Endothelial cell of umbilical vein (primary cell): ENCODE results near the gene UBE3D. TPM values are rescaled to one million over a fixed set of nuclear protein-coding genes. Genes with fewer than 3 reads are reported as not detected.

Source experiments
- BruUV-seq: library from RNA; stranded (reverse); fragments of 400-500 nt; replicated peaks from 2 replicates; lab custom pipeline; 2021; lab: Mats Ljungman, UMichigan
- CTCF ChIA-PET: fragments of 300-600, 350-600 bp; sonication (Branson Sonifier 250); formaldehyde crosslinking; loops from one replicate; lab custom pipeline; 2021; ENCODE audit warnings: antibody characterized with exemption, inconsistent platforms; lab: Charles Lee
- POLR2A ChIA-PET: fragments of 300-600, 350-600 bp; sonication (Branson Sonifier 250); formaldehyde crosslinking; loops from one replicate; lab custom pipeline; 2021; ENCODE audit warnings: antibody characterized with exemption, inconsistent platforms; lab: Charles Lee
- DNase-seq: peaks from one replicate; pipeline ENCODE4 v3.0.0-alpha.2; 2011; ENCODE audit warnings: low read depth, low spot score
- FAIRE-seq: peaks from 2 replicates; lab custom pipeline; 2011; peaks lifted over from hg19 to GRCh38; lab: Jason Lieb, UNC
- H2AFZ ChIP-seq: 2 replicates; pipeline ENCODE4 v1.6.0; 2012; ENCODE audit warnings: low read depth, low read length, control low read depth, inconsistent platforms
- H3K27ac ChIP-seq: 2 replicates; pipeline ENCODE4 v1.5.1; 2011; ENCODE audit warnings: low read depth, mild to moderate bottlenecking, control low read depth, low read length, moderate library complexity; ENCODE audit not compliant: insufficient read depth
- H3K27me3 ChIP-seq, 2 experiments: 2 replicates each; pipeline versions ENCODE4 v1.6.0 to v1.6.1; 2011; ENCODE audit warnings: low read length in 2 of 2, mixed read lengths in 1 of 2; ENCODE audit not compliant: control insufficient read depth in 2 of 2, insufficient read depth in 2 of 2
- H3K36me3 ChIP-seq, 2 experiments: 2 replicates in 1 of 2; 3 replicates in 1 of 2; pipeline ENCODE4 v1.5.1; 2011; ENCODE audit warnings: low read length in 2 of 2, mild to moderate bottlenecking in 1 of 2, moderate library complexity in 1 of 2; ENCODE audit not compliant: control insufficient read depth in 2 of 2, insufficient read depth in 2 of 2; ENCODE audit errors: extremely low read depth in 1 of 2
- H3K4me1 ChIP-seq: 3 replicates; pipeline ENCODE4 v1.5.1; 2011; ENCODE audit warnings: mild to moderate bottlenecking, low read length; ENCODE audit not compliant: control insufficient read depth, insufficient read depth; ENCODE audit errors: extremely low read depth
- H3K4me2 ChIP-seq: 2 replicates; pipeline ENCODE4 v1.6.1; 2011; ENCODE audit warnings: low read length, control low read depth, mixed read lengths; ENCODE audit not compliant: insufficient read depth
- H3K4me3 ChIP-seq, 3 experiments: fragments of 200-600 bp in 1 of 3; sonication (generic), shearing (Covaris generic) in 1 of 3; replicated peaks in 1 of 3; 2 replicates each; pipeline ENCODE4 v1.5.1; 2011 to 2016; ENCODE audit warnings: control low read depth in 3 of 3, low read length in 3 of 3, mild to moderate bottlenecking in 2 of 3, inconsistent platforms in 1 of 3, low read depth in 1 of 3, moderate library complexity in 1 of 3; ENCODE audit not compliant: insufficient read depth in 1 of 3
- H3K79me2 ChIP-seq: 2 replicates; pipeline ENCODE4 v1.6.0; 2012; ENCODE audit warnings: low read length, inconsistent platforms; ENCODE audit not compliant: control insufficient read depth, insufficient read depth
- H3K9ac ChIP-seq: replicated peaks from 2 replicates; pipeline ENCODE3; 2011; ENCODE audit warnings: low read length, control low read depth; ENCODE audit not compliant: insufficient read depth; ENCODE audit errors: extremely low read depth
- H3K9me1 ChIP-seq: replicated peaks from 3 replicates; pipeline ENCODE4 v1.6.0; 2011; ENCODE audit warnings: mild to moderate bottlenecking, low read length; ENCODE audit not compliant: control insufficient read depth, insufficient read depth; ENCODE audit errors: extremely low read depth
- H3K9me3 ChIP-seq: replicated peaks from 2 replicates; pipeline ENCODE4 v1.5.1; 2012; ENCODE audit warnings: low read length, inconsistent platforms; ENCODE audit not compliant: control insufficient read depth, insufficient read depth
- H4K20me1 ChIP-seq: replicated peaks from 2 replicates; pipeline ENCODE3; 2011; ENCODE audit warnings: mild to moderate bottlenecking, low read length; ENCODE audit not compliant: control insufficient read depth, insufficient read depth; ENCODE audit errors: extremely low read depth
- CTCF ChIP-seq, 2 donors: IDR thresholded peaks; 1 replicate in 1 of 2; 2 replicates in 1 of 2; pipeline ENCODE4 v1.5.1; 2011; ENCODE audit warnings: low read length in 2 of 2, mild to moderate bottlenecking in 2 of 2, moderate library complexity in 2 of 2, control low read depth in 1 of 2, inconsistent platforms in 1 of 2, low read depth in 1 of 2; ENCODE audit not compliant: insufficient read depth in 1 of 2; ENCODE audit errors: extremely low read depth in 1 of 2
- EZH2 ChIP-seq: IDR thresholded peaks from 2 replicates; pipeline ENCODE4 v1.6.1; 2012; ENCODE audit warnings: borderline replicate concordance, low read depth, mild to moderate bottlenecking, moderate library complexity, low read length, inconsistent platforms; ENCODE audit not compliant: severe bottlenecking
- FOS ChIP-seq: IDR thresholded peaks from 2 replicates; pipeline ENCODE4 v1.6.1; 2011; ENCODE audit warnings: mild to moderate bottlenecking, low read length, moderate library complexity, borderline replicate concordance; ENCODE audit not compliant: insufficient read depth
- GATA2 ChIP-seq: IDR thresholded peaks from 2 replicates; pipeline ENCODE4 v1.7.0; 2011; ENCODE audit warnings: low read depth, mild to moderate bottlenecking, moderate library complexity, mixed read lengths, low read length; ENCODE audit not compliant: insufficient read length, insufficient read depth
- JUN ChIP-seq: IDR thresholded peaks from 2 replicates; pipeline ENCODE4 v1.6.1; 2011; ENCODE audit warnings: borderline replicate concordance, low read depth; ENCODE audit not compliant: insufficient read length, insufficient read depth
- MAX ChIP-seq: IDR thresholded peaks from 2 replicates; pipeline ENCODE4 v1.6.1; 2011; ENCODE audit not compliant: insufficient read depth, insufficient read length
- MYC ChIP-seq: IDR thresholded peaks from one replicate; pipeline ENCODE4 v1.6.1; 2011; ENCODE audit warnings: mild to moderate bottlenecking, low read depth, low read length
- POLR2A ChIP-seq: IDR thresholded peaks from 2 replicates; pipeline ENCODE4 v1.6.1; 2012; ENCODE audit warnings: low read depth, mild to moderate bottlenecking, control low read depth, low read length
- POLR2AphosphoS5 ChIP-seq: IDR thresholded peaks from 2 replicates; pipeline ENCODE4 v1.6.1; 2012; ENCODE audit warnings: low read depth, mild to moderate bottlenecking, control low read depth, low read length, moderate library complexity; ENCODE audit not compliant: insufficient read depth
- dilution Hi-C: fragments of 300-500 bp; cut with MboI; formaldehyde crosslinking; loops from one replicate; pipeline ENCODE4 v1.15.0; 2019; ENCODE audit warnings: low sequenced_read_pairs; ENCODE audit not compliant: extremely low pct_ligation_motif_present
- intact Hi-C: fragments of 100-400 bp; cut with micrococcal nuclease; formaldehyde crosslinking; loops from one replicate; pipeline ENCODE4 v1.10.0; 2022
- polyA plus RNA-seq, 4 experiments: library from polyadenylated mRNA; depleted of rRNA in 3 of 4; stranded (reverse) in 3 of 4; unstranded in 1 of 4; fragments of >200 nt; gene quantifications; 2 replicates each; pipeline versions ENCODE4 v1.2.1 to v1.2.3, GENCODE V29; 2011 to 2012; ENCODE audit warnings: missing spikeins in 1 of 4
- total RNA-seq: library from RNA; stranded (reverse); gene quantifications from 2 replicates; pipeline ENCODE4 v1.2.3, GENCODE V29; 2021

UBE3D gene
- total and polyA plus RNA-seq, 2 donors (not counting 3 experiments of a cell fraction or from before 2014, with no cell fraction given): 1.9 to 6.2 TPM

GRCh38 chr6:83073615-83074014 is 8.0 kb upstream of the UBE3D start:
- H3K36me3 ChIP-seq: no peaks in the 10 kb centered on the region
- no peak for DNase-seq
- H3K9me3 ChIP-seq: no peaks in the 10 kb centered on the region
- H3K79me2 ChIP-seq: peaks cover 3% of the 10 kb centered on the region
- ChIA-PET POLR2A (interaction anchor here (0.6 kb wide), 1 partner anchor 364 kb away, joined by 3 read pairs; no protein-coding TSS in a partner anchor), CTCF (interaction anchor here (1.0 kb wide), 1 partner anchor 141 kb away, joined by 4 read pairs; no protein-coding TSS in a partner anchor)
- no peak overlapping the region for H3K9ac ChIP-seq
- no peak overlapping the region for H2AFZ ChIP-seq
- H3K4me1 ChIP-seq: peaks cover 15% of the 10 kb centered on the region
- dilution Hi-C loops (no loop called here), intact Hi-C loops (loop anchor here (5.0 kb wide), 1 partner anchor 334 kb away; no protein-coding TSS in a partner anchor)
- H3K27ac ChIP-seq: no peak overlapping the region
- no TSS peak for BruUV-seq
- H3K9me1 ChIP-seq: no peaks in the 10 kb centered on the region
- H3K4me2 ChIP-seq: no peak overlapping the region
- H3K4me3 ChIP-seq: no peak overlapping the region
- H3K27me3 ChIP-seq: no peaks in the 10 kb centered on the region
- TF ChIP-seq MAX (no peak), POLR2AphosphoS5 (no peak), POLR2A (no peak)
- no peaks in the 10 kb centered on the region for H4K20me1 ChIP-seq
- no peak for FAIRE-seq

- no peaks in the 10 kb centered on the region for H3K36me3 ChIP-seq
- BruUV-seq: no TSS peak
- no peak overlapping the region for H3K9ac ChIP-seq
- ChIA-PET POLR2A (no interaction called here), CTCF (interaction anchor here (1.0 to 9.7 kb wide), 6 partner anchors 15 to 802 kb away, joined by 3 to 431 read pairs (median 4); partner anchors contain the start of gene PRSS35)
- no peaks in the 10 kb centered on the region for H3K9me1 ChIP-seq
- no peak overlapping the region for H3K4me3 ChIP-seq
- TF ChIP-seq POLR2AphosphoS5 (no peak), CTCF (IDR thresholded peaks at IDR 0.05; ENCODE audit: extremely low read depth in 1 of 2, insufficient read depth in 1 of 2, low read depth in 1 of 2, low read length in 2 of 2) (no peak), MAX (no peak), JUN (no peak), GATA2 (no peak), MYC (no peak), POLR2A (no peak), EZH2 (no peak), FOS (no peak)
- H3K27ac ChIP-seq: no peak overlapping the region
- H3K9me3 ChIP-seq: no peaks in the 10 kb centered on the region
- intact Hi-C loops: loop anchor here (5.0 kb wide), 1 partner anchor 335 kb away; no protein-coding TSS in a partner anchor
- no peak overlapping the region for H2AFZ ChIP-seq
- H3K79me2 ChIP-seq: peaks cover 3% of the 10 kb centered on the region
- dilution Hi-C loops: no loop called here
- H3K4me1 ChIP-seq: peaks cover 20% of the 10 kb centered on the region
- DNase-seq: no peak
- no peaks in the 10 kb centered on the region for H3K27me3 ChIP-seq
- no peak for FAIRE-seq
- no peaks in the 10 kb centered on the region for H4K20me1 ChIP-seq
- no peak overlapping the region for H3K4me2 ChIP-seq
These were observed 7.1 kb upstream of the UBE3D start for GRCh38 chr6:83072726-83073125.
